Measurements from ENCODE around the gene WFDC2.

Gene WFDC2

GRCh38 chr20:45484676-45485075 lies 15.1 kb downstream of the WFDC2 start:
- no peak overlapping the region for H3K4me3 ChIP-seq (ENCODE audit: insufficient read depth, low read length, poor library complexity, severe bottlenecking)
- no peak overlapping the region for H3K27ac ChIP-seq (ENCODE audit: low read depth, low read length)
- no peak overlapping the region for H2AFZ ChIP-seq (ENCODE audit: low read depth, low read length, severe bottlenecking)
- H3K4me2 ChIP-seq (ENCODE audit: low read depth, low read length, poor library complexity, severe bottlenecking) = no peak overlapping the region
- no peak for TF ChIP-seq EZH2phosphoT487 (conservative IDR thresholded peaks at IDR 0.05; ENCODE audit: low read length)
- no peak for TF ChIP-seq CTCF (IDR thresholded peaks at IDR 0.05; ENCODE audit: insufficient read depth, low read length, poor library complexity, severe bottlenecking)
- no peak overlapping the region for H3K9ac ChIP-seq (ENCODE audit: low read length)
- H3K9me3 ChIP-seq (ENCODE audit: insufficient read depth, low read length) = no peaks in the 10 kb centered on the region
- H3K36me3 ChIP-seq (ENCODE audit: low read length) = no peaks in the 10 kb centered on the region
- no peaks in the 10 kb centered on the region for H3K79me2 ChIP-seq (ENCODE audit: insufficient read depth, low read length)
- H4K20me1 ChIP-seq (ENCODE audit: low read depth, low read length) = no peaks in the 10 kb centered on the region
- no peaks in the 10 kb centered on the region for H3K27me3 ChIP-seq (ENCODE audit: low read length)
- no peaks in the 10 kb centered on the region for H3F3A ChIP-seq (ENCODE audit: insufficient read depth)
- H3K9me2 ChIP-seq (replicated peaks; ENCODE audit: insufficient read depth, low read length) = no peaks in the 10 kb centered on the region

- H3K9me2 ChIP-seq (replicated peaks; ENCODE audit: insufficient read depth, low read length) = no peaks in the 10 kb centered on the region
- H3F3A ChIP-seq (ENCODE audit: insufficient read depth) = no peaks in the 10 kb centered on the region
- no peak overlapping the region for H3K4me2 ChIP-seq (ENCODE audit: low read depth, low read length, poor library complexity, severe bottlenecking)
- H3K27ac ChIP-seq (ENCODE audit: low read depth, low read length) = no peak overlapping the region
- no peaks in the 10 kb centered on the region for H3K36me3 ChIP-seq (ENCODE audit: low read length)
- H3K9ac ChIP-seq (ENCODE audit: low read length) = no peak overlapping the region
- H3K27me3 ChIP-seq (ENCODE audit: low read length) = no peaks in the 10 kb centered on the region
- H3K4me3 ChIP-seq (ENCODE audit: insufficient read depth, low read length, poor library complexity, severe bottlenecking) = no peak overlapping the region
- no peaks in the 10 kb centered on the region for H3K79me2 ChIP-seq (ENCODE audit: insufficient read depth, low read length)
- H2AFZ ChIP-seq (ENCODE audit: low read depth, low read length, severe bottlenecking) = no peak overlapping the region
- TF ChIP-seq CTCF (IDR thresholded peaks at IDR 0.05; ENCODE audit: insufficient read depth, low read length, poor library complexity, severe bottlenecking) (no peak), EZH2phosphoT487 (conservative IDR thresholded peaks at IDR 0.05; ENCODE audit: low read length) (no peak)
- H3K9me3 ChIP-seq (ENCODE audit: insufficient read depth, low read length) = no peaks in the 10 kb centered on the region
- no peaks in the 10 kb centered on the region for H4K20me1 ChIP-seq (ENCODE audit: low read depth, low read length)
These were observed 15.8 kb downstream of the WFDC2 start for GRCh38 chr20:45485388-45485787.

- Histone ChIP-seq H3K9ac (ENCODE audit: low read length) (no peak overlapping the region), H3K9me3 (ENCODE audit: insufficient read depth, low read length) (no peaks in the 10 kb centered on the region), H3K4me2 (ENCODE audit: low read depth, low read length, poor library complexity, severe bottlenecking) (no peak overlapping the region), H3K9me2 (replicated peaks; ENCODE audit: insufficient read depth, low read length) (no peaks in the 10 kb centered on the region), H4K20me1 (ENCODE audit: low read depth, low read length) (no peaks in the 10 kb centered on the region), H3K4me3 (ENCODE audit: insufficient read depth, low read length, poor library complexity, severe bottlenecking) (no peak overlapping the region), H3K36me3 (ENCODE audit: low read length) (no peaks in the 10 kb centered on the region), H3F3A (ENCODE audit: insufficient read depth) (no peaks in the 10 kb centered on the region), H2AFZ (ENCODE audit: low read depth, low read length, severe bottlenecking) (no peak overlapping the region), H3K79me2 (ENCODE audit: insufficient read depth, low read length) (no peaks in the 10 kb centered on the region), H3K27me3 (ENCODE audit: low read length) (no peaks in the 10 kb centered on the region), H3K27ac (ENCODE audit: low read depth, low read length) (no peak overlapping the region)
- TF ChIP-seq EZH2phosphoT487 (conservative IDR thresholded peaks at IDR 0.05; ENCODE audit: low read length) (no peak), CTCF (IDR thresholded peaks at IDR 0.05; ENCODE audit: insufficient read depth, low read length, poor library complexity, severe bottlenecking) (no peak)
These were observed 17.7 kb downstream of the WFDC2 start for GRCh38 chr20:45487231-45487635.

Measured in SU-DHL-6 (cell line).